ENCODE measurements around the gene DOCK8. TPM values are rescaled to one million over a fixed set of nuclear protein-coding genes. Genes with fewer than 3 reads are reported as not detected.

The DOCK8 gene
- total RNA-seq, 2 donors from 2014 or later, result 24.6 to 35.5 TPM

DNA sequence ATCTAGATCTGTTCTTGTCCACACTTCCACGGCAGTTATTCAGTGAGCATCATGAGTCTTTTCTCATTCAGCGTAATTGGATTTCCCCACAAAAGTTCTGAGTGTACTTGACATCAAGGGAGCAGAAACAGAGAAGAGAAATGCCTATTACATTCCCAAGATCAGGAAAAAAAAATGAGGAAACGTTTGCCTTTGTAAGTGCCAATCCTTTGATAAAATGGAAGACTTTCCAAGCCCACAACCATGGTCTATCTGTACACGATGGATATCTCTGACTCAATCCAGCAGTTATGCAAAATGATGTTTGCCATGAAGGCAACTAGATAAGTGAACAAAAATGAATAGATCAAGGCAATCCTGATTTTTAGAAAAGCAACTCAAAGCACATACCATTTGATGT, 235.9 kb downstream of the DOCK8 start:
- no peak overlapping the region for H3K27ac ChIP-seq
- WGBS, result 85% methylated on average over 4 of the region's 4 CpGs
- no peaks in the 10 kb centered on the region for H3K9me3 ChIP-seq
- H3K4me1 ChIP-seq (replicated peaks), result no peaks in the 10 kb centered on the region
- no peak overlapping the region for H3K4me3 ChIP-seq
- TF ChIP-seq, protein P1, sequence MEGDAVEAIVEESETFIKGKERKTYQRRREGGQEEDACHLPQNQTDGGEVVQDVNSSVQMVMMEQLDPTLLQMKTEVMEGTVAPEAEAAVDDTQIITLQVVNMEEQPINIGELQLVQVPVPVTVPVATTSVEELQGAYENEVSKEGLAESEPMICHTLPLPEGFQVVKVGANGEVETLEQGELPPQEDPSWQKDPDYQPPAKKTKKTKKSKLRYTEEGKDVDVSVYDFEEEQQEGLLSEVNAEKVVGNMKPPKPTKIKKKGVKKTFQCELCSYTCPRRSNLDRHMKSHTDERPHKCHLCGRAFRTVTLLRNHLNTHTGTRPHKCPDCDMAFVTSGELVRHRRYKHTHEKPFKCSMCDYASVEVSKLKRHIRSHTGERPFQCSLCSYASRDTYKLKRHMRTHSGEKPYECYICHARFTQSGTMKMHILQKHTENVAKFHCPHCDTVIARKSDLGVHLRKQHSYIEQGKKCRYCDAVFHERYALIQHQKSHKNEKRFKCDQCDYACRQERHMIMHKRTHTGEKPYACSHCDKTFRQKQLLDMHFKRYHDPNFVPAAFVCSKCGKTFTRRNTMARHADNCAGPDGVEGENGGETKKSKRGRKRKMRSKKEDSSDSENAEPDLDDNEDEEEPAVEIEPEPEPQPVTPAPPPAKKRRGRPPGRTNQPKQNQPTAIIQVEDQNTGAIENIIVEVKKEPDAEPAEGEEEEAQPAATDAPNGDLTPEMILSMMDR (IDR thresholded peaks at IDR 0.05), result no peak
- no peak for TF ChIP-seq POLR2A (IDR thresholded peaks at IDR 0.05)
- TF ChIP-seq POLR2AphosphoS5 (IDR thresholded peaks at IDR 0.05), result no peak
- H3K36me3 ChIP-seq, result no peaks in the 10 kb centered on the region
- intact Hi-C loops (cut with DNase I), result loop anchor here (10.0 kb wide), 1 partner anchor 54 kb away; the partner anchor contains the start of gene KANK1
- no peak for DNase-seq (ENCODE audit: low spot score)
- no peaks in the 10 kb centered on the region for H3K27me3 ChIP-seq (replicated peaks; ENCODE audit: insufficient read depth)

DNA sequence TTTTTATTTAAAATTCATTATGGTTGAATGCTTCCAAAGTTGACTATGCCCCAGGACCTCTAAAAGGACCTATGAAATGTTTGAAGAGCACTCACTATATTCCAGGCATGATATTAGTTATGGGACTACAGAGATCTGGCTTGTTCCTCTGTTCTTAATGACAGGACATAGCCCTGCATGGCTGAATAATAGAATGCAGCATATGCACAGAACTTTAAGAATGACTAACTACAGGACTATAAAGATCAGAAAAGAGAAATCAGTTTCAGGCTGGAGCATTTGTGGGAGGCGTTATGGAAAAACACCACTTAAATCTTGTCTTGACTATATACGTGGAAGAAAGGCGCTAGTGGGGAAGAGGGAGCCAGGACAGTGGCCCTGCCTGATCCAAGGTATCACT, 239.2 kb downstream of the DOCK8 start:
- Histone ChIP-seq H3K9me3 (no peaks in the 10 kb centered on the region), H3K27me3 (replicated peaks; ENCODE audit: insufficient read depth) (no peaks in the 10 kb centered on the region), H3K36me3 (no peaks in the 10 kb centered on the region), H3K27ac (no peak overlapping the region), H3K4me1 (replicated peaks) (no peaks in the 10 kb centered on the region), H3K4me3 (no peak overlapping the region)
- intact Hi-C loops (cut with DNase I), result loop anchor here (10.0 kb wide), 1 partner anchor 51 kb away; the partner anchor contains the start of gene KANK1
- no peak for DNase-seq (ENCODE audit: low spot score)
- WGBS, result 79% methylated on average over 3 of the region's 3 CpGs
- TF ChIP-seq, protein P1 (IDR thresholded peaks at IDR 0.05), result no peak
- TF ChIP-seq POLR2A (IDR thresholded peaks at IDR 0.05) (no peak), POLR2AphosphoS5 (IDR thresholded peaks at IDR 0.05) (no peak)

DNA sequence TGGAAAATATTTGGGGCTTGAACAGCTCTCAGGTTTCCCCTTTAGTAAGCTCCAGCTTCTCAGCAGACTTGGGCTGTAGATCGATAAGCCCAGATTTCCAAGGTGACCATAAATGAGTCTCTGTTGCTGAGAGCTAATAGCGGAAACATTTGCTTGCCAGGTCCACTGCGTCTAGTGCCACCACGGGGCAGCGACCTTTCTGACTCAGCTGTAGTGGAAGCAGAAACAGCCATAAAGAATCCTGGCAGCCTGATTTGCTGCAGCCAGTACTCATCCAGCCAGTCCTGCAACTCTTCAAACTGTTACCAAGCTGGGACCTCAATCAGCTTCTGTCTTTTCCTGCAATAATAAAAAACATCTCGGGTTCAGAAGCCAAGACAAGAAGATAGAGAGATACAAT, 241.7 kb downstream of the DOCK8 start:
- 62% methylated on average over 6 of the region's 6 CpGs for WGBS

DNA sequence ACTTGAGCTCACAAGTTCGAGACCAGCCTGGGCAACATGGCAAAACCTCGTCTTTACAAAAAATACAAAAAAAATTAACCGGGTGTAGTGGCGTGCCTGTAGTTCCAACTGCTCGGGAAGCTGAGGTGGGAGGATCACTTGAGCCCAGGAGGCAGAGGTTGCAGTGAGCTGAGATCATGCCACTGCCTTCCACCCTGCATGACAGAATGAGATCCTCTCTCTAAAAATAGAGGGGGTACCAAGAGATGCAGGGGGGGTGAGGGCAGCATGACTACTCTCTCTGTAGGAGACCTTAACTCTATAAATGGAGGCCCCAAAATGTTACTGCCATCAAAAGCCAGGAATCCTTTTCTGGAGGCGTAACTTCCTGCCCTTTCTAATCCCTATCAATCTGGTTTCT, 243.9 kb downstream of the DOCK8 start:
- Histone ChIP-seq H3K4me3 (no peak overlapping the region), H3K27me3 (replicated peaks; ENCODE audit: insufficient read depth) (no peaks in the 10 kb centered on the region), H3K4me1 (replicated peaks) (no peaks in the 10 kb centered on the region), H3K27ac (no peak overlapping the region), H3K36me3 (no peaks in the 10 kb centered on the region), H3K9me3 (no peaks in the 10 kb centered on the region)
- 98% methylated on average over 6 of the region's 6 CpGs for WGBS
- no peak for TF ChIP-seq POLR2A (IDR thresholded peaks at IDR 0.05)
- TF ChIP-seq, protein P1 (IDR thresholded peaks at IDR 0.05), result no peak
- TF ChIP-seq POLR2AphosphoS5 (IDR thresholded peaks at IDR 0.05), result no peak
- intact Hi-C loops (cut with DNase I), result loop anchor here (10.0 kb wide), 1 partner anchor 46 kb away; the partner anchor contains the start of gene KANK1
- DNase-seq (ENCODE audit: low spot score), result no peak

More for the DNA sequence above, 241.7 kb downstream of the DOCK8 start:
- no peak overlapping the region for H3K27ac ChIP-seq
- DNase-seq (ENCODE audit: low spot score), result no peak
- H3K27me3 ChIP-seq (replicated peaks; ENCODE audit: insufficient read depth), result no peaks in the 10 kb centered on the region
- intact Hi-C loops (cut with DNase I), result loop anchor here (10.0 kb wide), 1 partner anchor 48 kb away; the partner anchor contains the start of gene KANK1
- no peaks in the 10 kb centered on the region for H3K4me1 ChIP-seq (replicated peaks)
- no peaks in the 10 kb centered on the region for H3K9me3 ChIP-seq
- TF ChIP-seq, protein P1 (IDR thresholded peaks at IDR 0.05), result no peak
- H3K4me3 ChIP-seq, result no peak overlapping the region
- no peaks in the 10 kb centered on the region for H3K36me3 ChIP-seq
